GM12878 (cell line): Measurements from ENCODE around the gene ADGRV1. TPM values are rescaled to one million over a fixed set of nuclear protein-coding genes. Genes with fewer than 3 reads are reported as not detected.
"Not testable (repeated sequence)": the region's sequence is repeated elsewhere in the genome, so short reads cannot be mapped to it uniquely, and the experiment has no call there.

Experiments
- ATAC-seq: fragments of 200-7000 bp; cut with Tn5 transposase; 3 replicates; pipeline ENCODE4 v1.9.1; 2020; ENCODE audit warnings: mild to moderate bottlenecking, moderate library complexity
- BruUV-seq: library from RNA; stranded (reverse); fragments of 400-500 nt; replicated peaks from 2 replicates; lab custom pipeline; 2021; lab: Mats Ljungman, UMichigan
- CTCF ChIA-PET: fragments of 300-600 bp; sonication (Branson Sonifier 250); formaldehyde crosslinking; extraction: SDS; loops from one replicate; lab custom pipeline; 2021; ENCODE audit warnings: inconsistent platforms; lab: Yijun Ruan, JAX
- POLR2A ChIA-PET: fragments of 350-600 bp; formaldehyde crosslinking; extraction: SDS; loops from one replicate; lab custom pipeline; 2021; ENCODE audit warnings: inconsistent platforms; lab: Charles Lee
- RAD21 ChIA-PET: fragments of 300-600 bp; sonication (Branson Sonifier 250); formaldehyde crosslinking; loops from one replicate; lab custom pipeline; 2023; ENCODE audit warnings: antibody characterized with exemption; ENCODE audit not compliant: unreplicated experiment; lab: Charles Lee
- SMC1A ChIA-PET: fragments of 300-600 bp; sonication (Branson Sonifier 250); formaldehyde crosslinking; loops from one replicate; lab custom pipeline; 2023; ENCODE audit not compliant: unreplicated experiment, uncharacterized antibody; lab: Charles Lee
- DNase-seq: peaks from one replicate; pipeline ENCODE4 v3.0.0-alpha.2; 2011; ENCODE audit warnings: low read depth, low spot score
- FAIRE-seq: peaks from 3 replicates; lab custom pipeline; 2011; peaks lifted over from hg19 to GRCh38; lab: Jason Lieb, UNC
- H2AFZ ChIP-seq: 2 replicates; pipeline ENCODE4 v1.6.0; 2011; ENCODE audit warnings: low read depth, low read length, control low read depth; ENCODE audit not compliant: control insufficient read depth
- H3K27ac ChIP-seq: 2 replicates; pipeline ENCODE4 v1.5.1; 2011; ENCODE audit warnings: control low read depth; ENCODE audit not compliant: control insufficient read depth, insufficient read depth
- H3K27me3 ChIP-seq, 2 experiments: replicated peaks in 1 of 2; 2 replicates each; pipeline versions ENCODE4 v1.6.0 to v1.6.1; 2011; ENCODE audit warnings: low read length in 1 of 2; ENCODE audit not compliant: control insufficient read depth in 2 of 2, insufficient read depth in 2 of 2
- H3K36me3 ChIP-seq, 2 experiments: 2 replicates each; pipeline ENCODE4 v1.5.1; 2011; ENCODE audit warnings: low read length in 1 of 2; ENCODE audit not compliant: control insufficient read depth in 2 of 2, insufficient read depth in 2 of 2
- H3K4me1 ChIP-seq: 2 replicates; pipeline ENCODE4 v1.6.1; 2011; ENCODE audit warnings: mild to moderate bottlenecking, low read length, moderate library complexity, mixed read lengths; ENCODE audit not compliant: control insufficient read depth, insufficient read depth
- H3K4me2 ChIP-seq: 2 replicates; pipeline ENCODE4 v1.6.0; 2011; ENCODE audit warnings: control low read depth; ENCODE audit not compliant: control insufficient read depth, insufficient read depth
- H3K4me3 ChIP-seq: fragments of 200-600 bp; sonication (generic); 2 replicates; pipeline ENCODE4 v1.5.1; 2016
- H3K79me2 ChIP-seq: 2 replicates; pipeline ENCODE4 v1.6.0; 2011; ENCODE audit warnings: low read length; ENCODE audit not compliant: control insufficient read depth, insufficient read depth
- H3K9ac ChIP-seq: 2 replicates; pipeline ENCODE4 v1.8.0; 2011; ENCODE audit warnings: low read length, control low read depth, mixed read lengths; ENCODE audit not compliant: control insufficient read depth, insufficient read depth
- H3K9me3 ChIP-seq: replicated peaks from 3 replicates; pipeline ENCODE4 v1.5.1; 2011; ENCODE audit warnings: mild to moderate bottlenecking, low read length; ENCODE audit not compliant: control insufficient read depth, insufficient read depth
- H4K20me1 ChIP-seq: 2 replicates; pipeline ENCODE4 v1.6.0; 2011; ENCODE audit not compliant: control insufficient read depth, insufficient read depth
- ATF7 ChIP-seq: fragments of 450-650 bp; IDR thresholded peaks from 2 replicates; pipeline ENCODE4 v1.6.1; 2016; ENCODE audit warnings: low read depth, mild to moderate bottlenecking
- BMI1 ChIP-seq: fragments of 450-650 bp; IDR thresholded peaks from 2 replicates; pipeline ENCODE4 v1.6.1; 2016; ENCODE audit warnings: mild to moderate bottlenecking, moderate library complexity, borderline replicate concordance
- EP300 ChIP-seq, 2 experiments: fragments of 150-350 bp in 1 of 2; IDR thresholded peaks; 2 replicates each; pipeline ENCODE4 v1.6.1; 2011 to 2012; ENCODE audit warnings: low read depth in 2 of 2, low read length in 2 of 2, borderline replicate concordance in 1 of 2, improper control_type of control experiment in 1 of 2, inconsistent platforms in 1 of 2; ENCODE audit not compliant: control insufficient read depth in 1 of 2
- HDAC6 ChIP-seq: fragments of 200-600 bp; sonication (generic); IDR thresholded peaks from one replicate; pipeline ENCODE4 v1.8.0; 2017; ENCODE audit warnings: antibody characterized with exemption; ENCODE audit not compliant: unreplicated experiment
- LARP7 ChIP-seq: fragments of 450-650 bp; IDR thresholded peaks from 2 replicates; pipeline ENCODE4 v1.6.1; 2017; ENCODE audit warnings: mild to moderate bottlenecking
- MYC ChIP-seq: IDR thresholded peaks from 2 replicates; pipeline ENCODE4 v1.6.1; 2011; ENCODE audit warnings: mild to moderate bottlenecking, low read length, moderate library complexity, inconsistent platforms; ENCODE audit not compliant: insufficient read depth, insufficient replicate concordance, insufficient read length, severe bottlenecking
- NFIC ChIP-seq: IDR thresholded peaks from 2 replicates; pipeline ENCODE4 v1.6.1; 2012; ENCODE audit warnings: low read depth, mild to moderate bottlenecking, inconsistent platforms, low read length, moderate library complexity
- NKRF ChIP-seq: fragments of 450-650 bp; conservative IDR thresholded peaks from 2 replicates; pipeline ENCODE4 v1.6.1; 2017; ENCODE audit warnings: mild to moderate bottlenecking, moderate library complexity
- NR2C2 ChIP-seq: IDR thresholded peaks from 2 replicates; pipeline ENCODE4 v1.6.1; 2011; ENCODE audit warnings: borderline replicate concordance, low read depth; ENCODE audit not compliant: control insufficient read depth, insufficient read length
- RCOR1 ChIP-seq: conservative IDR thresholded peaks from 2 replicates; pipeline ENCODE4 v1.6.1; 2012; ENCODE audit warnings: low read depth, low read length, improper control_type of control experiment
- WGBS: methylation state at CpG from one replicate; pipeline ENCODE4 v1.1.6; 2016; ENCODE audit warnings: low lambda C conversion rate; ENCODE audit not compliant: insufficient replicate concordance, insufficient coverage; ENCODE audit errors: missing lambda C conversion rate; 5-methylcytosine and 5-hydroxymethylcytosine counted together
- in situ Hi-C: fragments of 300-500 bp; cut with MboI; formaldehyde crosslinking; loops from 9 replicates; pipeline ENCODE4 v1.14.3; 2018; ENCODE audit warnings: mixed read lengths
- intact Hi-C: fragments of 100-400 bp; cut with micrococcal nuclease; formaldehyde crosslinking; loops from one replicate; pipeline ENCODE4 v1.14.2; 2022; ENCODE audit not compliant: unreplicated experiment
- polyA plus RNA-seq, 11 experiments: library from polyadenylated mRNA; depleted of rRNA in 4 of 11; unstranded in 6 of 11; stranded (reverse) in 5 of 11; fragments of >200 nt; fragmentation: Nextera tagmentation in 4 of 11; fragmentation: Illumina TruSeq in 1 of 11; extraction: Ambion mirVana in 4 of 11; extraction: Trizol in 1 of 11; gene quantifications; 1 replicate in 1 of 11; 2 replicates in 10 of 11; pipeline versions ENCODE4 v1.2.1 to v1.2.3, GENCODE V29; 2011 to 2016; ENCODE audit warnings: inconsistent platforms in 2 of 11, missing spikeins in 2 of 11, low read depth in 1 of 11
- total RNA-seq, 4 experiments: library from RNA; depleted of rRNA in 3 of 4; stranded (reverse); fragments of >200 nt in 3 of 4; fragmentation: Illumina TruSeq in 1 of 4; extraction: Trizol in 1 of 4; gene quantifications; 2 replicates each; pipeline versions ENCODE4 v1.2.1 to v1.2.3, GENCODE V29; 2013 to 2021

Gene ADGRV1
- total and polyA plus RNA-seq, 10 of the 15 experiments (the other 5 are each of a cell fraction or from before 2014, with no cell fraction given): 0.04 to 8.1 (median 0.16) TPM; not detected in 1

- Histone ChIP-seq H3K4me2 (no peak overlapping the region), H3K4me1 (no peaks in the 10 kb centered on the region), H4K20me1 (no peaks in the 10 kb centered on the region), H3K27me3 (no peaks in the 10 kb centered on the region; a peak in 1 of 4 replicates), H3K27ac (no peak overlapping the region), H2AFZ (no peak overlapping the region), H3K79me2 (no peaks in the 10 kb centered on the region), H3K9me3 (no peaks in the 10 kb centered on the region), H3K36me3 (no peaks in the 10 kb centered on the region), H3K4me3 (no peak overlapping the region), H3K9ac (no peak overlapping the region)
- DNase-seq: no peak
- RAD21 ChIA-PET: no interaction called here
- BruUV-seq: no TSS peak
- no peak for ATAC-seq
- no peak for FAIRE-seq
- intact Hi-C loops: no loop called here
- CTCF ChIA-PET: interaction anchor here (0.8 kb wide), 1 partner anchor 381 kb away, joined by 3 read pairs; no protein-coding TSS in a partner anchor
- POLR2A ChIA-PET: no interaction called here
- in situ Hi-C loops: no loop called here
- TF ChIP-seq LARP7: no peak
- no peak for TF ChIP-seq NR2C2
- TF ChIP-seq RCOR1: no peak
- no peak for TF ChIP-seq MYC
- no peak for TF ChIP-seq NKRF
- no peak for TF ChIP-seq ATF7
- no peak for TF ChIP-seq BMI1
- TF ChIP-seq EP300 (IDR thresholded peaks at IDR 0.05; ENCODE audit: borderline replicate concordance in 1 of 2, control insufficient read depth in 1 of 2, low read depth in 2 of 2, low read length in 2 of 2): no peak
- no peak for TF ChIP-seq NFIC
- no peak for TF ChIP-seq HDAC6
- 11% methylated on average over 2 of the region's 2 CpGs for WGBS
- SMC1A ChIA-PET: interaction anchor here (0.6 kb wide), 1 partner anchor 10 kb away, joined by 3 read pairs; no protein-coding TSS in a partner anchor
Observed at GRCh38 chr5:91038180-91038808, 479.7 kb downstream of the ADGRV1 start.

GRCh38 chr5:91041132-91041531 is 482.5 kb downstream of the ADGRV1 start:
- RAD21 ChIA-PET, H3K36me3 ChIP-seq, H3K4me3 ChIP-seq, POLR2A ChIA-PET, H4K20me1 ChIP-seq, CTCF ChIA-PET, H3K79me2 ChIP-seq, in situ Hi-C loops, BruUV-seq, H3K4me2 ChIP-seq, DNase-seq, H3K27ac ChIP-seq, FAIRE-seq, H3K27me3 ChIP-seq, intact Hi-C loops, H3K9ac ChIP-seq, H3K4me1 ChIP-seq, ATAC-seq, SMC1A ChIA-PET, H2AFZ ChIP-seq, H3K9me3 ChIP-seq: not testable (repeated sequence)
- WGBS: no CpG with 5 or more reads among the region's 1 CpG
